ENCODE results near the gene ASGR1.

The ASGR1 gene

GRCh38 chr17:7214300-7215135 is 35.3 kb upstream of the ASGR1 start:
- H3K27ac ChIP-seq (ENCODE audit: low read length), result peak overlapping the region; percentile 96
- H3K36me3 ChIP-seq (ENCODE audit: control insufficient read depth, low read depth, low read length), result no peaks in the 10 kb centered on the region
- H3K9me3 ChIP-seq (ENCODE audit: control insufficient read depth, low read depth, low read length), result no peaks in the 10 kb centered on the region
- H3K27me3 ChIP-seq (ENCODE audit: control insufficient read depth, insufficient read depth, low read length), result no peaks in the 10 kb centered on the region
- peak overlapping the region; percentile 89 for H3K4me3 ChIP-seq (ENCODE audit: low read length)
- H3K4me1 ChIP-seq (ENCODE audit: control insufficient read depth, low read depth, low read length), result peaks cover 58% of the 10 kb centered on the region
- peak overlapping the region; percentile 86 for H3K9ac ChIP-seq (ENCODE audit: low read length)

- Histone ChIP-seq H3K4me3 (ENCODE audit: low read length) (peak overlapping the region; percentile 89), H3K4me1 (ENCODE audit: control insufficient read depth, low read depth, low read length) (peaks cover 52% of the 10 kb centered on the region), H3K36me3 (ENCODE audit: control insufficient read depth, low read depth, low read length) (no peaks in the 10 kb centered on the region), H3K27ac (ENCODE audit: low read length) (peak overlapping the region; percentile 94), H3K9ac (ENCODE audit: low read length) (peak overlapping the region; percentile 72), H3K9me3 (ENCODE audit: control insufficient read depth, low read depth, low read length) (no peaks in the 10 kb centered on the region), H3K27me3 (ENCODE audit: control insufficient read depth, insufficient read depth, low read length) (no peaks in the 10 kb centered on the region)
These were observed 34.7 kb upstream of the ASGR1 start for GRCh38 chr17:7213895-7214299.

DNA sequence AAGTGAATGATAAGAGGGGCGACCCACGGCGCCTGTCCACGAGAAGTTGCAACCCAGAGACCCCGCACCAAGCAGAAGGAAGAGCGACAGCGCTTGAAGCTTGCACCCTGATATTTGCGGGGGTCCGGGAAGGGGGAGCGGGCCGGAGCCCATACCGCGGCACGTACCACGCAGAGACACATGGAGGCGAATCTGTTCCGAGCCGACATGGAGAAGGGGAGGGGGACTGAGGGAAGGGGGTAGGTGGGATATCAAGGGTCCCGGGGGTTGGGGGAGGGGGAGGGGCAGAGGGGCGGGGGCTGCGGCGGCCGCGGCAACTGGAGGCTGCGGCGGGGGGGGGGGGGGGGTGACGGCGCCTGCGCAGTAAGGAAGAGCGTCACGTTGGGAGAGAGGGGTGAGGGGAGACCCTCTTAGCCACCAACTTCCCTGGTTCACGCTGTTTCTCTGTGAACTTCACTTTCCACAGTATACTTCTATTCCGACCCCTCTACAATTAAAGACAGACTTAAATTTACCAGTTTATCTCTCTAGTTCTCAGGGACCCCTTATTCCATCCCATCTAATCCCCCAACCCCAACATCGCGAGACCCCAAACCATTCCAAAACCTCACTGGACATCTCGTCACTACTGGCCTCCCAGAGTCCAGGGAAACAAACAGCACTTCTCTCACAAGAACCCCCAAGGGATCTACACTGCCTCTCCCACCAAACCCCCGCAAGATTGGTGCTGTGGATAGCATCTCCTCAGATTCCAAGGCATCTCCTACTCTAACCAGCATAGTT is 32.5 kb upstream of the ASGR1 start:
- H3K4me3 ChIP-seq (ENCODE audit: low read length), result peak overlapping the region; percentile 61
- no peaks in the 10 kb centered on the region for H3K9me3 ChIP-seq (ENCODE audit: control insufficient read depth, low read depth, low read length)
- no peaks in the 10 kb centered on the region for H3K36me3 ChIP-seq (ENCODE audit: control insufficient read depth, low read depth, low read length)
- no peaks in the 10 kb centered on the region for H3K27me3 ChIP-seq (ENCODE audit: control insufficient read depth, insufficient read depth, low read length)
- peaks cover 52% of the 10 kb centered on the region for H3K4me1 ChIP-seq (ENCODE audit: control insufficient read depth, low read depth, low read length)
- no peak overlapping the region for H3K27ac ChIP-seq (ENCODE audit: low read length)
- peak overlapping the region; percentile 55 for H3K9ac ChIP-seq (ENCODE audit: low read length)

- H3K36me3 ChIP-seq (ENCODE audit: control insufficient read depth, low read depth, low read length), result peaks cover under 1% of the 10 kb centered on the region
- peak overlapping the region; percentile 63 for H3K27ac ChIP-seq (ENCODE audit: low read length)
- peak overlapping the region; percentile 56 for H3K4me3 ChIP-seq (ENCODE audit: low read length)
- no peaks in the 10 kb centered on the region for H3K27me3 ChIP-seq (ENCODE audit: control insufficient read depth, insufficient read depth, low read length)
- H3K9me3 ChIP-seq (ENCODE audit: control insufficient read depth, low read depth, low read length), result no peaks in the 10 kb centered on the region
- H3K4me1 ChIP-seq (ENCODE audit: control insufficient read depth, low read depth, low read length), result peaks cover 38% of the 10 kb centered on the region
- H3K9ac ChIP-seq (ENCODE audit: low read length), result no peak overlapping the region
These were observed 29.7 kb upstream of the ASGR1 start for GRCh38 chr17:7208754-7209460.

- Histone ChIP-seq H3K9ac (ENCODE audit: low read length) (peak overlapping the region; percentile 43), H3K4me3 (ENCODE audit: low read length) (peak overlapping the region; percentile 56), H3K9me3 (ENCODE audit: control insufficient read depth, low read depth, low read length) (no peaks in the 10 kb centered on the region), H3K27ac (ENCODE audit: low read length) (peak overlapping the region; percentile 63), H3K36me3 (ENCODE audit: control insufficient read depth, low read depth, low read length) (peaks cover 9% of the 10 kb centered on the region), H3K4me1 (ENCODE audit: control insufficient read depth, low read depth, low read length) (peaks cover 31% of the 10 kb centered on the region), H3K27me3 (ENCODE audit: control insufficient read depth, insufficient read depth, low read length) (no peaks in the 10 kb centered on the region)
These were observed 28.9 kb upstream of the ASGR1 start for GRCh38 chr17:7208027-7208571.

DNA sequence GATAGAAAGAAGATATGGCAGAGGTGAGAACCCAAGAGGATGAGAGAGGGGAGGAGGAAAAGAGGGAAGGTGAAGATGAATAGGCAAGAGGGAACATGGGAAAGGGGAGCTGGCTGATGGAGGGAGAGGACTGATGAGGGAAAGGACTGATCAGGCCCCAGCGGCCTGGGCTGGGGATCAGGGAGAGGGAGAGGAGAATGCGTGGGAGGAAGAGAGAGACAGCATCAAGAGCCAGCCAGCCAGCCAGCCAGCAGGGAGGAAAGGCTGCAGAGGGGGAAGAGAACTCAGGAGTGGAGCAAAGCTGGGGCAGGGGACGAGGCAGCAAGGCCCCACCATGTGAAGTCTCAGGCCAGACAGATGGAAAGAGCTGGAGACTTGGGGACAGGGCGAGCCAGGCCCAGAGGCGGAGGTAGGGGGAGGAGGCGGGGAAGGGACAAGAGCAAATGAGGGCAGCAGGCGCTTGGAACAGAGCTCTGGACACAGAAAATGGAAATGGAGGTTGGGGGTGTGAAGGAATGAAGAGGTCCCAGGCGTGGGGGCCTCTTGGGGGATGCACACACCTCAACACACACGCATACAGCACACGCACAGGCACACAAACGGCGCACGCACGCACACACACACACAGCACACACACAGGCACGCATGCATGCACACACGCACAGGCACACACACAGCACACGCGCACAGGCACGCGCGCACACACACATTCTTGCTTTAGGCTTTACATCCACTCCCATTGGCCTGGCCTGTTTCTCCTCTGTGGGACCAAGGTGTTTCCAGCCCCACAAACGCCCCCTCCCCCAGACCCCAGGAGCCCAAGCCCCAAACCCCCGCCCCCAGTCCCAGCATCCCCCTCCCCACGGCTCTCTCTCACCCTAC is 28.2 kb upstream of the ASGR1 start:
- Histone ChIP-seq H3K36me3 (ENCODE audit: control insufficient read depth, low read depth, low read length) (peaks cover 16% of the 10 kb centered on the region), H3K9ac (ENCODE audit: low read length) (peak overlapping the region; percentile 43), H3K9me3 (ENCODE audit: control insufficient read depth, low read depth, low read length) (no peaks in the 10 kb centered on the region), H3K27me3 (ENCODE audit: control insufficient read depth, insufficient read depth, low read length) (no peaks in the 10 kb centered on the region), H3K27ac (ENCODE audit: low read length) (no peak overlapping the region), H3K4me3 (ENCODE audit: low read length) (peak overlapping the region; percentile 56), H3K4me1 (ENCODE audit: control insufficient read depth, low read depth, low read length) (peaks cover 30% of the 10 kb centered on the region)

- peaks cover 28% of the 10 kb centered on the region for H3K36me3 ChIP-seq (ENCODE audit: control insufficient read depth, low read depth, low read length)
- H3K9me3 ChIP-seq (ENCODE audit: control insufficient read depth, low read depth, low read length), result no peaks in the 10 kb centered on the region
- peak overlapping the region; percentile 31 for H3K9ac ChIP-seq (ENCODE audit: low read length)
- H3K27me3 ChIP-seq (ENCODE audit: control insufficient read depth, insufficient read depth, low read length), result no peaks in the 10 kb centered on the region
- no peak overlapping the region for H3K27ac ChIP-seq (ENCODE audit: low read length)
- peaks cover 18% of the 10 kb centered on the region for H3K4me1 ChIP-seq (ENCODE audit: control insufficient read depth, low read depth, low read length)
- peak overlapping the region; percentile 54 for H3K4me3 ChIP-seq (ENCODE audit: low read length)
These were observed 26.4 kb upstream of the ASGR1 start for GRCh38 chr17:7205561-7205960.

GRCh38 chr17:7204828-7205461 is 25.8 kb upstream of the ASGR1 start:
- H3K4me3 ChIP-seq (ENCODE audit: low read length), result peak overlapping the region; percentile 54
- H3K27me3 ChIP-seq (ENCODE audit: control insufficient read depth, insufficient read depth, low read length), result no peaks in the 10 kb centered on the region
- H3K27ac ChIP-seq (ENCODE audit: low read length), result peak overlapping the region; percentile 65
- H3K9me3 ChIP-seq (ENCODE audit: control insufficient read depth, low read depth, low read length), result no peaks in the 10 kb centered on the region
- H3K4me1 ChIP-seq (ENCODE audit: control insufficient read depth, low read depth, low read length), result peaks cover 17% of the 10 kb centered on the region
- H3K9ac ChIP-seq (ENCODE audit: low read length), result peak overlapping the region; percentile 54
- H3K36me3 ChIP-seq (ENCODE audit: control insufficient read depth, low read depth, low read length), result peaks cover 28% of the 10 kb centered on the region

- Histone ChIP-seq H3K27ac (ENCODE audit: low read length) (peak overlapping the region; percentile 65), H3K9ac (ENCODE audit: low read length) (peak overlapping the region; percentile 54), H3K4me1 (ENCODE audit: control insufficient read depth, low read depth, low read length) (peaks cover 17% of the 10 kb centered on the region), H3K9me3 (ENCODE audit: control insufficient read depth, low read depth, low read length) (no peaks in the 10 kb centered on the region), H3K4me3 (ENCODE audit: low read length) (peak overlapping the region; percentile 54), H3K27me3 (ENCODE audit: control insufficient read depth, insufficient read depth, low read length) (no peaks in the 10 kb centered on the region), H3K36me3 (ENCODE audit: control insufficient read depth, low read depth, low read length) (peaks cover 28% of the 10 kb centered on the region)
These were observed 25.2 kb upstream of the ASGR1 start for GRCh38 chr17:7204336-7204735.

GRCh38 chr17:7203391-7203790 is 24.2 kb upstream of the ASGR1 start:
- peaks cover 11% of the 10 kb centered on the region for H3K4me1 ChIP-seq (ENCODE audit: control insufficient read depth, low read depth, low read length)
- no peaks in the 10 kb centered on the region for H3K27me3 ChIP-seq (ENCODE audit: control insufficient read depth, insufficient read depth, low read length)
- H3K36me3 ChIP-seq (ENCODE audit: control insufficient read depth, low read depth, low read length), result peaks cover 28% of the 10 kb centered on the region
- no peak overlapping the region for H3K27ac ChIP-seq (ENCODE audit: low read length)
- H3K9ac ChIP-seq (ENCODE audit: low read length), result no peak overlapping the region
- H3K9me3 ChIP-seq (ENCODE audit: control insufficient read depth, low read depth, low read length), result no peaks in the 10 kb centered on the region
- H3K4me3 ChIP-seq (ENCODE audit: low read length), result no peak overlapping the region

Measured in iPS-18a (cell line).